DMS 273 (cell line): ENCODE measurements around the gene LRRC15.

Experiments
- DNase-seq: peaks from one replicate; lab custom pipeline; 2025; ENCODE audit not compliant: unreplicated experiment; lab: John Stamatoyannopoulos, UW

LRRC15 gene

DNA sequence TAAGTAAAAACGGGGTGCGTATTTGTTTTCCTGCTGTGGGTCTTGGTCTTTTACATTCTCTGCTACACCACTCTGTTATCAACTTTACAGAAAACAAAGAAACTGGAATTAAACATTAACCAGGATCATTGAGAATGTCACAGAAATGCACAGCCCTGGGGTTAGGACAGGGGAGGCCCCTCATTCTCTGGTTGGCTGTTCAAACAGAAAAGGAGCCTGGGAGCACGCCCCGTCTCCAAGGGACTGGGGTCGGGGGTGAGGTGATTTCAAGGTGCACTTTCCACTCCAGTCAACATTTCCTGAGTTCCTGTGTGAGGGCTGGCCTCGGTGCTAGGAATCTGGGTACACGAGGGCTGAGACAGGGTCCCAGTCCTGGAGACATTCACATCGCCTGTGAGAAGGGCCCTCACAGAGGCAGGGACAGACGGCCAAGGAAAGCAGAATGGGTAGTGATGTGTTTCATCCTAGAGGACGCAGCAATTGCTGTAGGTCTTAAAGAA is 48.7 kb downstream of the LRRC15 start:
- DNase-seq: no peak

DNA sequence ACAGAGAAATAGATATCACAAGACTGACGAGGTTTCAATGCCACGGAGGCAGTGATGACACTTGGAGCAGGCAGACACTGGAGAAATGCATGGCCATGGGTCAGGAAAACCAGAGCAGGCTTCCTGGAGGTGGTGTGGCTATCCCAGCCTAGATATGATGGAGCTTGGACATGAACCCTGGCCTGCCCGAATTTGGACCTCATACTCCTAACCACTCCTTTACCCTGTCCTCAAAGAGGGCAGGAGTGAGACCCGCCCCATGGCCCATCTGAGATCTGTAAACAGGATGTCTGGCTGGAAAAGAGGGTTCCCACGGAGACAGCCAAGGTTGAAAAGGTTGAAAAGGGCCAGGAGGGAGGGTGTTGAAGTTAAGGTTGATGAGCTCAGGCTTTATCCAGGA is 49.4 kb downstream of the LRRC15 start:
- no peak for DNase-seq

DNA sequence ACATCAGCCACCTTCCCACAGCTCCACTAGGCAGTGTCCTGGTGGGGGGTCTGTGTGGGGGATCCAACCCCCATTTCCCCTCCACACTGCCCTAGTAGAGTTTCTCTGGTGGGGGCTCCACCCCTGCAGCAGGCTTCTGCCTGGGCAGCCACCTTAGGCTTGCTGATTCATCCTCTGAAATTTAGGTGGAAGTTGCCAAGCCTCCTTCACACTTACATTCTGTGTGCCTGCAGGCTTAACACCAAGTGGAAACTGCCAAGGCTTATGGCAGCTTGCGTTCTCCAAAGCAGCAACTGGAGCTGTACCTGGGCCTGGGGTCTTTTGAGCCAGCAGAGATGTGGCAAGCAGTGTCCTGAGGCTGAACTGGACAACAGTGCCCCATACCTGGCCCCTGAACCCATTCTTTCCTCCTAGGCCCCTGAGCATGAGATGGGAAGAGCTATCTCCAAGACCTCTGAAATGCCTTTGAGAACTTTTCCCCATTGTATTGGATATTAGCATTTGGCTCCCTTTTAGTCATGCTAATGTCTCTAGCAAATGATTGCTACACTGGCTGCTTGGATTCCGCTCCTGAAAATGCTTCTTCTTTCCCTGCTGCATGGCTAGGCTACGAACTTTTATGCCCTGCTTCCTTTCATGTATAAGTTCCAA is 50.9 kb downstream of the LRRC15 start:
- DNase-seq: no peak

DNA sequence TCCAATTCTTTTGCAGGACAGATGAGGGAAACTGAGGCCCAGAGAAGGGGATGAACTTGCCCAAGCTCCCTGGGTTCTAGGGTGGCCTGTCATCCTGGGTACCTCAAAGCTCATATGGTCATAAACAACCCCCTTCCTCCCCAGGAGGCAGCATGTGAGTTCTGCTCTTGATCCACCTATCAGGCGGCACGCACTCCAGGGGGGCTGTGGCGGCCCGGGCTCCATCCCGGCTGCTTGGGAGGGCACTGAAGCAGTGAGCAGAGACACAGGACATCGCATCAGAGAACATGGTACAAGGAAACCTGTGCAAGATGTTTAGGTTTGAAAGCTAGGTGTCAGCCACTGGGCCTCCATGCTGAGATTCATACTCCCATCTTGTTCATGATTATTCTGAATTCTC is 52.6 kb downstream of the LRRC15 start:
- DNase-seq: no peak

DNA sequence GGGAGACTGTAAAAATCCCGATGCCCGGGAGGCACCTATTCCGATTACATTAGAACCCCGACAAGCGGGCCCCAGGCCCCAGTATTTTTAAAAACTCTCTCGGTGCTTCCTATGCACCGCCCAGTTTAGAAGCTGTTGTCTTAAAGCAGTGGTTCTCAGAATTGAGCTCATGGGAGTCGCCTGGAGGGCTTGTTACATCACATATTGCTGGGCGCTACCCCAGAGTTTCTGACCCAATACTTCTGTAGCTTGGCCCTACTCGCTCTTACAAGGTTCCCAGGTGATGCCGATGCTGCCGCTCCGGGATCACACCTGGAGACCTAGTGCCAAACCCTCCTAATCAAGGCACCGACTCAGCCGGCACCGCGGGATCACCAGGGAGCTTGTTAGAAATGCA is 53.6 kb downstream of the LRRC15 start:
- DNase-seq: no peak

DNA sequence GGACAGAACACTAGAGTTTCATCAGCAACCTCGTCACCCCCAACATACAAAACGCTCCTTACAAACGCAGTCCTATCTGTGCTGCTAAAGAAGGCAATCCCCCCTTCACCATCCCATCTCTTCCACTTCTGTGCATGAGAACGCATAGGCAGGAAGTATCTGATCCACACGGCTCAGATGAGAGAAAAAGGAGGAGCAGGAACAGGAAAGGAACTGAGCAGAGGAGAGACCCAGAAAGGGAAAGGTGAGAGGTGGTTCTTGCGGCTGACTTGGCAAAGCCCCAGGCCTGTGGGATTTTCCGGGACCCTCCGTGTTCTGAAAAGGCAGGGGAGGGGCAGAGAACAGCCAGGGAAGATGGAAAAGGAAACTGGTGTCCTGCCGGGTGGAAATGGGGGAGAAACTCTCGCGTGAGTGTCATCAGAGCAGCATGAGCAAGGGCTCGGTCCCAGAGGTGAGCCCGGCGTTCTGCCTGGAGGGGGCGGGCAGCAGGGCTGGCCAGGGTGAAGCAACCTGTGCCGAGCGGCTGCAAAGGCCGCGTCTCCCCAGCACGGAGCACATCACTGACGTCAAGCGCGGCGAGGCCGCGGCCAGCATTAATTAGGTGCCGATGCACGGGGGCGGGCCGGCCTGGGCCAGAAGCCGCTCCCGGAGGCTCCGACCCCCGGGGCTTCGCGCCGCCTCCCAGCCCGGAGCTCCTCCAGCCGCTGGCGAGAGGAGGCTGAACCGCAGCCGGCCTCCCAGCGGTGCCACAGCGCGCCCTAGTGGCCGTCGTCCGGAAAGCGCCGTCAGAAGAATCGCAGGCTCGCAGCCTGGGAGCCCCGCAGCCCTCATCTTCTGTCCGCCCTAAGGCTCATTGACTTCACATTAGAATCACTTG is 54.2 kb downstream of the LRRC15 start:
- peak; percentile 96 for DNase-seq

DNA sequence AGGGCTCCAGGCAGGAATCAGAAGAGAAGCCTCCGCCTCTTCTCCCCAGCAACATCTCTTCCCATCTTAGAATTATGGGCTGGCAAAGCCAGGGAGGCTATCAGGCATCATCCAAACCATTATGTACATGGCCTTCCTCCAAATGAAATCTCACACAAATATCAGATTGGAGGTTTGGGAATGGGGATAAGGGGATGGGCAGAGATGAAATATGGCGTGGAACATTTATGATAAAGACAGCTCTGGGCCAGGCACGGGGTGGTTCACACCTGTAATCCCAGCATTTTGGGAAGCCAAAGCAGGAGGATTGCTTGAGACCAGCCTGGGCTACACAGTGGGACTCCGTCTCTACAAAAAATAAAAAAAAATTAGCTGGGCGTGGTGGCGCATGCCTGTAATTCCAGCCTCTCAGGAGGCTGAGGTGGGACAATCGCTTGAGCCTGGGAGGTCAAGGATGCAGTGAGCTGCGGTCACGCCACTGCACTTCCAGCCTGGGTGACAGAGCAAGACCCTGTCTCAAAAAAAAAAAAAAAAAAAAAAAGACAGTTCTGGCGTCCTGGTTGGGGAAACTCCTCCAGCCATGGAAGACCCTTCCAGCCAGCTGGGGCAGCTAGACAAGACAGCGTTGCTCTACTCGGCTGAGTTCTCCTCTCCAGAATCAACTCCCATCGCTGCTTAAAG is 55.0 kb downstream of the LRRC15 start:
- no peak for DNase-seq

DNA sequence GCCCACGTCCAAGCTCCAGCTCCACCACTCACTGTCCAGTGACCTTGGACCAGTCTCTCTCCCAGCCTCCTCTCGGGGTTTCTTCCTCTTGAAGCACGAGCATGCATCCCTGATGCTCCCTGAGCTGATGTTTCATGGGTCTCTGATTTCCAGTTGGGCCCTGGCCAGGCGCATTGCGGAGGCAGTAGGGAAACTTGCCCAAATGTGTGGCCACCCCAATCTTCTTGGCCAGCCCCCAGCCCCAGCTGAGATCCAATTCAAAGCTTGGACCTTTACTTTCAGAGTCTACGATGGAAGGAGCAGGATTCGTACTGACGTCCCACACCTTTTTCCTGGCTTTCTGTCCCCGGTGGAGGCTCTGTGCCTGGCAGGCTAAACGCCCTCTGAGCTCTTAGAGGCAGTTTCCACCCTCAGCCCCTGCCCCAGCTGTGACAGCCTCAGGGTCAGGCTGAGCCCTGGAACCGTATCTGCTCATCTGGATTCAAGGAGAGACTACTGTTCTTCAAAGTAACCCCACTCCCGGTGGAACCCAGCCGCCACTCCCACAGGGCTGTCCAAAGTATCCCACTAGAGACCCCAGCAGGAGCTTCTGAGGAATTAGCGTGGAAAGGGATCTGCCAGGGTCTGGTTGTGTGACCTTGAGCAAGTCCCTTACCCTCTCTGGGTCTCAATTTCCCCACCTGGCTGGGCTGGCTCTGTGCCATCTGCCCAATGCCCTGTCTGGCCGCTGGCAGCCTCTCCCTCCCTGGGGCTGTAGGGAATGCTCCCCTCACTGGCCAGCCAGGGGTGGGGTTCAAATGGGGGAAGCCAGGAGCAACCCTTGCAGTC is 55.8 kb downstream of the LRRC15 start:
- DNase-seq: peak; percentile 57

DNA sequence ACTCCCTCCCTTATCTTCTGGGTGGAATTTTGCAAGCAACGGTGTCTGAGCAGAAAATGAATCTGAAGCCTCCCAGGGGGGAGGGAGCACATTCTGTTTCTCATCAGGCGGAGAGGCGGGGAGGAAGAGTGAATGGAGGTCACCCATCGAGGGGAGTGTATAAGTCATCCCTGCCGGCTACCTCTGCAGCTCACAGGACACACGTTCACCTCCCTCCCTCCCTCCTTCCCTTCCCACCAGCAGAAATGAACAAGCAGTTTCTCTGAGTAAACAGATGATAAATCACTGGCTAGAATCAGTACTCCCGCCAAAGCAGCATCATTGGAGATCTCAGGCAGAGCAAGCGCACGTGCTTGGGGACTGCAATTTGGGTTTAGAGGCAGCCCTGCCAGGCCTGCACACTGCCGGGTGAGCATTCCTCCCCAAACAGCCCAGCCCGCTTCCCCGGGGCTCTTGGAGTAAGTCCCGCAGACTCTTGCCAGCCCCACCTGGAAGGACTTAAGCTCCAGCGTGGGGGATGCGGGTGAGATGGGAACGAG is 56.7 kb downstream of the LRRC15 start:
- peak; percentile 56 for DNase-seq

DNA sequence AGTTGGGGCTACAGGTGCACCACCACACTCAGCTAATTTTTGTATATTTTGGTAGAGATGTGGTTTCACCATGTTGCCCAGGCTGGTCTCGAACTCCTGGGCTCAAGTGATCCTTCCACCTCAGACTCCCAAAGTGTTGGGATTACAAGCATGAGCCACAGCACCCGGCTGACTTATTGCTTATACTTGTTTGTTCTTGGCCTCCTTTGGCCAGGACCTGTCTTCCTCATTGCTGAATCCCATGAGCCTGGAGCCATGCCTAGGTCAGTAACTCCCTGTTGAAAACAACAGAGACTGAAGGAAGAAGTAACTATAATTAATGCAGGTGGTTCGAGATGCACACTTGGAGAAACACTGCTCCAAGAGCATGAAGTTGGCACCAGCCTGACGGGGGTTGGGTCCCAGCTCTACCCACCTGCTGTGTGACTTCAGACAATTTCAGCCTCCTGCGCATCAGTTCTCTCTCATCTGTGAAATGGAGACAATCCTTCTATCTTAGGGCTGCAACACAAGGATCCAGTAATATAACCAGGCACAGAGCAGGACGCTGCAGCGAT is 57.3 kb downstream of the LRRC15 start:
- DNase-seq: no peak

DNA sequence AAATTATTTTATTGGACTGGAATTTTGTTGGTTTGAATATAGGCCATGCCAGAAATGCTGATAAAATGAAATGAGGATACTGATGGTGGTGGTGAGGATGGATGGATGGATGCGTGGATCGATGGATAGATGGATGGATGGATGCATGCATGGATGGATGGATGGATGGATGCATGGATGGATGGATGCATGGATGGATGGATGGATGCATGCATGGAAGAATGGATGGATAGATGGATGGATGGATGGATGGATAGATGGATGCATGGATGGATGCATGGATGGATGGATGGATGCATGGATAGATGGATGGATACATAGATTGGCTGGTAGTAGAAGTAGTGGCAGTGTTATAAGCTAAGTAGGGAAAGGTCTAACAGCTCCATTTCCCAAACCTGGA is 58.5 kb downstream of the LRRC15 start:
- DNase-seq: no peak

DNA sequence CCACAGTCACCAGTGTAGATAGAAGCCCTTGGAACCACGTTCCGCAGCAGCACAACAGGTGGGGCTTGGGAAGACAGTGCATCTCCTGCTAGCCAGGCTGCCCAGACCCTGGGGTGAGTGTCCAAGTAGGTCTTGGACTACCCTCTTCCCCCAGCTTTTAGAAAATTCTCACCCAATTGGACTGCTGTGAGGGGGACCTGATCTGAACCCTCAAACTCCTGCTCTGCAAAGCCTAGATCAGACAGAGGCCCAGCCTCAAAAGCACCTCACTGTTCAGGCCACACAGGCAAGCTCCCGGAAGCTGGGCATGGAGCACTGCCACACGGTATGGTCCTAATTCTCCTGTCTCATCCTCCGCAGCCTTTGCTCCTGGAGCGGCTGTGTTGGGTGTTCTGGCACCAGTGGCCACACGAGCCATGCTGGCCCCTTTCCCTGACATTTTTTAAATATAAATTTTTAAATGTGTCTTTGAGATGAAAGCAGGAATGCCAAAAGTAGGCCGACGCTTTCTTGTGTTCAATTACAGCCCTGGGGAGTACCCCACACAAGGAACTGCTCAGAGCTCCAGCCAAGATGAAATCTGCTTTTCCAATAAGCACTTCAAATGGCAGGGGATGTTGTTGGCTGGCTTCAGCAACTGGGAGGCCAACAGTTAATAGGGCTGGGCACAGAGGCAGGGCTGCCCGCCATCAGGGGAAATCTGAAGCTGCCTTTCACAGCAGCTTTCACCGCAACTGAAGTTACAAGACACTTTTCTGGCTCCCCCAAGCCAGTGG is 59.3 kb downstream of the LRRC15 start:
- no peak for DNase-seq

DNA sequence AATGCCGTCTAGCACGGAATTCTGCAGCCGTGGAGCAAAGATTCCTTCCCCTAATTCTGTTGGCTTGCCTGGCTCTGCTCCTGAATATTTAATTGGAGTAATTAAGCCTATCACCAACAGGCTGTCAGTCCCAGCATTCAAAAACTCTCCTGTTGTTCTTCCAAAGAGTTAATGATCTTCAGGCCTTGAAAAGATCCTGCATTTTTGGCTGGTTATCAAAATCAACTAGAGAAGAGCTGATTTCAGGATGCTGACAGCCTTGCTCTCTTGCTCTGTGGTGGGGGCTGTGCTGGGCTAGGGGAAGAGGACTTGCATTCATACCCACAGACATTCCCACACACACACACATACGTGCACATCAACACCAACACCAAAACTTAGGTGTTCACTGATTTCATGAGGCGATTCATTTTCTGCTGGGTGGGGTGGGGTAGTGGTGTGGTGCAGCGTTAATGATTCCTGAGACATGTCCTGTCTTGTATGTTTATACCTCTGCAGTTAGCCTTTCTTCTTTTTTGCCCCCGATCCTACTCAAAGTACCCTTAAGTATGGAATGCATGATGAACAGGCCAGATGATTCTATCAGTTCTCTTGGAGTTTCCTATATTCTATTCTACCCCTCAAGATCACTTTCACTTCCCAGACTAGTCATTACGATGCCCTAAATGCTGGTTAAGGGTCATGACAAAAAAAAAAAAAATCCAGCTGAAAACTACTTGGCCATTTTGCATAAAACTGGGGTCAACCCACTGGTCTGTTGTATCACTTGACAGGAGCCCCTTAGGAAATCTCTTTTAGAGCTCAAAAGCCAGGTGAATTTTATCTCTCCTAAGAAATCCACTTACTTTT is 60.7 kb downstream of the LRRC15 start:
- peak; percentile 58 for DNase-seq

DNA sequence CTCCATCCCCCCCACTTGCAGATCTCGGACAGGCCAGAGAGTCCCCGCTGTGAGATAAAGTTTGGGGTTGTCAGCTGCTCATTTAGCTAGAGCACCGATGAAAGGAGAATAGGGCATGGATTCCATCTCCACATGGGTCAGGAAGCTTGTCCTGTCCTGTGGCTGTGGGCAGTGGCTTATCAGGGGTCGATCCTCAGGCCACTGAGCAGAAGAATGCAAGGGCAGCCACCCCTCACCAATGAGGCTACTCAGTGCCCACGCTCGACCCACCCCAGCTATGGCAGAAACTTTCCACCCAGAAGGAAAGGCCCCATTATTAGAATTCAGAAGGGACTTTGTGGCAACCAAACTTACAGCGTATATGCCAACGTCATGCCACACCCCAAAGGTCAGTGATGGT is 61.7 kb downstream of the LRRC15 start:
- no peak for DNase-seq

DNA sequence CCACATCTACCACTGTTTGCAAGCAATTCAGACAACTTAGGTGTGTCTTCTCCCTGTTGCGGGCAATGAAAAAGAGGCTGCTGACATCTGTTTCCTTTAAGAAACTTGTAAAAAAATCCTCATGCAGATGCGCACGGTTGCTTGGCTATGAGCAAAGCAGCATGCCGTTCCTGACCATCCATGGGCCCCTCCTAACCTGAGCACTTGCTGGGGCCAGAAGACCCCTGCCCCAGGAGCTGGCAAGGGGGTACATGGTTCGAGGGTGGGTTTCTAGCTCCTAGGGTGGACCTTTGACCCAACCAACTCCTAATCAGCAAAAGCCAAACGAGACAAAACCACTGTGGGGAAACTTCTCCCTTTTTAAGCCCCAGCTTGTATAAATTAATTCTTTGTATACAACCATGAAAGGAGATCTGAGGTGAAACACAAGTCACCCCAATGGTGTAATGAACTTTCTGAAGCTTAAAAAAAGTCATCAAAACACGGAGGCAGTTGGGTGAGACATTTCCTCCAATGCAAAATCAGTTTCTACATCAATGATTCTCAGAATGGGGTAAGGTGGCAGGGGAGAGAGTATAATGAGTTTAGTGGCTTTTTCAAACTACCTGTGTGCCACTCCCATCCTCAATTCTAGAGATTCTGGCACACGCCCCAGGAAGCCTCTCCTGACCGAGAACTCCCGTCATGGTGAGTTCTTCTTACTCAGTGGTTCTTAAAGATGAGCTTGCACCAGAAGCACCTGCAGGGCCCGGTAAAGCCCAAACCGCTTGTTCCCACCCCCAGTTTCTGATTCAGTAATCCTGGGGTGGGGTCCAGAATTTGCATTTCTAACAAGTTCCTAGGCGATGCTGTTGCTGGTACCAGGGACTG is 62.5 kb downstream of the LRRC15 start:
- DNase-seq: no peak

DNA sequence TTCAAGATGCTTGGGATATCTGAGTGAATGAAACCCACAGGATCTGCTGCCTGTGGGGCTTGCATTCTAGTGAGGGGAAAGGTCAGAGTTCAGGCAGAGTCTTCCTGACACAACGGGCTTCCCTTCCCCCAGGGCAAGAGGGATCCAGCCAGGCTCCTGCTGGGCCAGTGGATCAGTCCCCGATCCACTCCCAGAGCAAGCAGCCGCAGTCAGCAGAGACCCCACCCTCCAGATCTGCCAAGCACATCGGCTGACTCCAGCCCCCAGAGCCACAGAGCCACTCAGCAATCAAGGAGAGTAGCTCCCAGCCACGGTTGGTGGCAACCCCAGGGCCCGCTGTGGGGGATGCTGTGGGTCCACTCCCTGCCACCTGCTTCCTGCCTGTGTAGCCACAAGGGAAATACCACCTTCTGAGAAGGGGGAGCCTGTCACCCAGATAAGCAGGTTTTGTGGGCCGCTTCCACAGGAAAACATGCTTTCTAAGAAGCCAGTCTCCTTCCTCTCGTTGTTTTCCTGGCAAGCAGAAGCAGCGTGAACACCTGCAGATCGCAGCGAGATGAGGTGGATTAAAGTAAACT is 63.3 kb downstream of the LRRC15 start:
- no peak for DNase-seq

DNA sequence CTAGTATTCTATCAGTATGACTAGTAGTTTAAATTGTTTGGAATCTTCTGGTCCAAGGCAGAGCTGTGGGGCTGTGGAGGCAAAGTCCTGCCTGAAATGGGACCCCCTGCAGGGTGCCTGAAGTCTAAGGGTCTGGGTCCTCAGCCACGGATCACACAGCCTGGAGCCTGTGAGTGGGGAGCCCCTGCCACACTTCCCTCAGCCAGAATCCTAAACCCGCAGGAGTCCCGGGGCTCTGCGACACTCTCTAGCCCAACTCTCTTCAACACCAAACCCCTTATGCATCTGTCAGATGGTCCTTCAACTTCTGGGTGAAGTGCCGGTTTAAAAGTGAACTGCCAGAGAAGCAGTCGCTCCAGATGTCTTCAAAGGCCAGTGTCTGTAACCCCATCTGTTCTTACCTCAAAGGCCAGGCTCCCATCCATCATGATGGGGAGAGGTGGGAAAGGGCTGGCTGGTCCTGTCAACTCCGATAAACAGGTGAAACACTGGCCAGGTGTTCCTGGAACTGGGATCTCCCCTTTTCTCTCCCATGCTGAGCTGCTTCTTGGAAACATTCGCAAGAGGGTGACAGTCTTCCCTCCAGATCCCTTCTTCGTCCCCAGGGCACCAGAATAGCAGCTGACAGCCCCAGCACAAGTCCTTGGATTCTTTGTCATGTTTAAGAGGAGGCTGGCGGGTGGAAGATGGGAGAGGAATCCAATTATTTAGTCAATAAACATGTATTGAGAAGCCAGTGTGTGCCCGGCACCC is 64.0 kb downstream of the LRRC15 start:
- DNase-seq: peak; percentile 77
